H1 (cell line): ENCODE results near the gene RARB. TPM values are rescaled to one million over a fixed set of nuclear protein-coding genes. Genes with fewer than 3 reads are reported as not detected.

Experiments
- EZH2 ChIP-seq: fragments of 200-600 bp; sonication (generic); IDR thresholded peaks from 2 replicates; pipeline ENCODE4 v1.7.1; 2012; ENCODE audit warnings: low read depth, mild to moderate bottlenecking, moderate library complexity, low read length, inconsistent platforms; ENCODE audit not compliant: severe bottlenecking
- JUND ChIP-seq: IDR thresholded peaks from 2 replicates; pipeline ENCODE4 v1.6.1; 2011; ENCODE audit warnings: mild to moderate bottlenecking, improper control_type of control experiment, low read length
- SRF ChIP-seq: IDR thresholded peaks from 2 replicates; pipeline ENCODE4 v1.6.1; 2011; ENCODE audit warnings: mild to moderate bottlenecking, low read depth, low read length, moderate library complexity
- polyA plus RNA-seq, 7 experiments: library from polyadenylated mRNA; depleted of rRNA in 3 of 7; stranded (reverse) in 5 of 7; unstranded in 2 of 7; fragments of >200 nt in 5 of 7; fragments of 200-250 nt in 2 of 7; gene quantifications; 1 replicate in 5 of 7; 2 replicates in 1 of 7; 4 replicates in 1 of 7; pipeline versions ENCODE4 v1.2.1 to v1.2.3, GENCODE V29; 2011 to 2013; ENCODE audit warnings: missing spikeins in 2 of 7, mixed read lengths in 2 of 7
- total RNA-seq: library from RNA; stranded (reverse); fragmentation: NEBNext Ultra II Directional; extraction: Animal tissue kit (Norgen Biotek cat#: 25700); gene quantifications from 2 replicates; pipeline ENCODE4 v1.2.1, GENCODE V29; 2021
- TF ChIP-seq, protein P1 (sequence below): IDR thresholded peaks from 2 replicates; pipeline ENCODE4 v1.6.1; 2012; ENCODE audit warnings: inconsistent platforms
- TF ChIP-seq, protein P2 (sequence below): IDR thresholded peaks from 2 replicates; pipeline ENCODE4 v1.6.1; 2011; ENCODE audit warnings: low read depth, mild to moderate bottlenecking, low read length; ENCODE audit not compliant: insufficient read depth

RARB gene
- total and polyA plus RNA-seq, 2 of the 8 experiments (the other 6 are each of a cell fraction or from before 2014, with no cell fraction given): 0.15 to 0.22 TPM

DNA sequence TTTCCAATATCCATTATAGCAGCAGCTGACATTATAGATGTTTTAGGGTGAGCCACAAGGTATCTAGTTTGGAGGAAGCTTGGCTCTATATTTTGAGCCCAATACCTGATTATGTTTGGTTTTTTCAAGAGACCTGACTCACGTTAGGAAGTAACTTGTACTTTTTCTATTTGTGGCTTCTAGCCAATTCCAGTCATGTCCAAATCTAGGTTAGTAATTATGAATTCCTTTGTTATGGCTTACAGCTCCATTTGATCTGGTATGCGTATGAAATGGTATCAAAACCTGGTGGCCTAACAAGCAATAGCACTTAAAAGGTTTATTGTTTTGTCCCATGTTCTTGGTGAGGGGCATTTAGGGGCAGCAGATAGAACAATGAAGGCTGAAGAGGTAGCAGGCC is 120.8 kb downstream of the RARB start (continued):
- no peak for TF ChIP-seq EZH2
- TF ChIP-seq, protein P1, sequence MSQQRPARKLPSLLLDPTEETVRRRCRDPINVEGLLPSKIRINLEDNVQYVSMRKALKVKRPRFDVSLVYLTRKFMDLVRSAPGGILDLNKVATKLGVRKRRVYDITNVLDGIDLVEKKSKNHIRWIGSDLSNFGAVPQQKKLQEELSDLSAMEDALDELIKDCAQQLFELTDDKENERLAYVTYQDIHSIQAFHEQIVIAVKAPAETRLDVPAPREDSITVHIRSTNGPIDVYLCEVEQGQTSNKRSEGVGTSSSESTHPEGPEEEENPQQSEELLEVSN: no peak
- TF ChIP-seq SRF: no peak
- TF ChIP-seq, protein P2, sequence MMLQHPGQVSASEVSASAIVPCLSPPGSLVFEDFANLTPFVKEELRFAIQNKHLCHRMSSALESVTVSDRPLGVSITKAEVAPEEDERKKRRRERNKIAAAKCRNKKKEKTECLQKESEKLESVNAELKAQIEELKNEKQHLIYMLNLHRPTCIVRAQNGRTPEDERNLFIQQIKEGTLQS: no peak
- TF ChIP-seq JUND: no peak
